Measurements from ENCODE around the gene KLHL2. TPM values are rescaled to one million over a fixed set of nuclear protein-coding genes. Genes with fewer than 3 reads are reported as not detected.

Gene KLHL2
- total and polyA plus RNA-seq, 9 of the 15 experiments (the other 6 are each of a cell fraction or from before 2014, with no cell fraction given), result 2.5 to 11.3 (median 6.1) TPM

DNA sequence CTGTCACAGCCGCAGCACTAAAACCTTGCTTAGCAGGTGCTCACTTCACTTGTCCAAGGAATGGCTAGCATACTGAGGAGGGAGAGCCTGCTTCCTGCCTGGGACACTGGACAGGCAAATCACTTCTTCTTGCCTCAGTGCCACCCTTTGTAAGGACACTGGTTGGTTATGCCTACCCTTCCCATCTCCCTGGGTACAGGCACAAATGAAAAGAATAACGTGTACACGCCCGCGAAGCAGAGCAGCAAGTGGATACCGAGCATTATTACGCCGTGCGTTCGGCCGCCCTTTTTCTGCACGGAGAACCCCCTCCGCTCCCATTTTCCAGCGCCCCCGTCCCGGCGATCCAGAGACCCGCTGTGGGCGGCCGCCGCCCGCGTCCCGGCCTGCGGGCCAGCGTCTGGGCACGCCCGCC, 338 bp upstream of the KLHL2 start (continued):
- TF ChIP-seq, protein P1, sequence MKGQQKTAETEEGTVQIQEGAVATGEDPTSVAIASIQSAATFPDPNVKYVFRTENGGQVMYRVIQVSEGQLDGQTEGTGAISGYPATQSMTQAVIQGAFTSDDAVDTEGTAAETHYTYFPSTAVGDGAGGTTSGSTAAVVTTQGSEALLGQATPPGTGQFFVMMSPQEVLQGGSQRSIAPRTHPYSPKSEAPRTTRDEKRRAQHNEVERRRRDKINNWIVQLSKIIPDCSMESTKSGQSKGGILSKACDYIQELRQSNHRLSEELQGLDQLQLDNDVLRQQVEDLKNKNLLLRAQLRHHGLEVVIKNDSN (CRISPR knock-in tag; IDR thresholded peaks at IDR 0.05), result no peak
- TF ChIP-seq NFRKB (IDR thresholded peaks at IDR 0.05; ENCODE audit: low read depth) (no peak), RAD51 (IDR thresholded peaks at IDR 0.05; ENCODE audit: borderline replicate concordance, low read depth) (no peak), ZNF12 (CRISPR knock-in tag; IDR thresholded peaks at IDR 0.05) (peak; percentile 94), ZNF263 (CRISPR knock-in tag; IDR thresholded peaks at IDR 0.05; ENCODE audit: borderline replicate concordance) (peak; percentile 34; the same call in 1 of the 2 replicates), PHF21A (IDR thresholded peaks at IDR 0.05; ENCODE audit: borderline replicate concordance, low read depth) (no peak), MAZ (CRISPR knock-in tag; conservative IDR thresholded peaks at IDR 0.05 in 1 of 2, IDR thresholded peaks at IDR 0.05 in 1 of 2) (no peak)
- TF ChIP-seq, protein P2, sequence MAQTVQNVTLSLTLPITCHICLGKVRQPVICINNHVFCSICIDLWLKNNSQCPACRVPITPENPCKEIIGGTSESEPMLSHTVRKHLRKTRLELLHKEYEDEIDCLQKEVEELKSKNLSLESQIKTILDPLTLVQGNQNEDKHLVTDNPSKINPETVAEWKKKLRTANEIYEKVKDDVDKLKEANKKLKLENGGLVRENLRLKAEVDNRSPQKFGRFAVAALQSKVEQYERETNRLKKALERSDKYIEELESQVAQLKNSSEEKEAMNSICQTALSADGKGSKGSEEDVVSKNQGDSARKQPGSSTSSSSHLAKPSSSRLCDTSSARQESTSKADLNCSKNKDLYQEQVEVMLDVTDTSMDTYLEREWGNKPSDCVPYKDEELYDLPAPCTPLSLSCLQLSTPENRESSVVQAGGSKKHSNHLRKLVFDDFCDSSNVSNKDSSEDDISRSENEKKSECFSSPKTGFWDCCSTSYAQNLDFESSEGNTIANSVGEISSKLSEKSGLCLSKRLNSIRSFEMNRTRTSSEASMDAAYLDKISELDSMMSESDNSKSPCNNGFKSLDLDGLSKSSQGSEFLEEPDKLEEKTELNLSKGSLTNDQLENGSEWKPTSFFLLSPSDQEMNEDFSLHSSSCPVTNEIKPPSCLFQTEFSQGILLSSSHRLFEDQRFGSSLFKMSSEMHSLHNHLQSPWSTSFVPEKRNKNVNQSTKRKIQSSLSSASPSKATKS (CRISPR knock-in tag; IDR thresholded peaks at IDR 0.05), result no peak
- TF ChIP-seq, protein P3, sequence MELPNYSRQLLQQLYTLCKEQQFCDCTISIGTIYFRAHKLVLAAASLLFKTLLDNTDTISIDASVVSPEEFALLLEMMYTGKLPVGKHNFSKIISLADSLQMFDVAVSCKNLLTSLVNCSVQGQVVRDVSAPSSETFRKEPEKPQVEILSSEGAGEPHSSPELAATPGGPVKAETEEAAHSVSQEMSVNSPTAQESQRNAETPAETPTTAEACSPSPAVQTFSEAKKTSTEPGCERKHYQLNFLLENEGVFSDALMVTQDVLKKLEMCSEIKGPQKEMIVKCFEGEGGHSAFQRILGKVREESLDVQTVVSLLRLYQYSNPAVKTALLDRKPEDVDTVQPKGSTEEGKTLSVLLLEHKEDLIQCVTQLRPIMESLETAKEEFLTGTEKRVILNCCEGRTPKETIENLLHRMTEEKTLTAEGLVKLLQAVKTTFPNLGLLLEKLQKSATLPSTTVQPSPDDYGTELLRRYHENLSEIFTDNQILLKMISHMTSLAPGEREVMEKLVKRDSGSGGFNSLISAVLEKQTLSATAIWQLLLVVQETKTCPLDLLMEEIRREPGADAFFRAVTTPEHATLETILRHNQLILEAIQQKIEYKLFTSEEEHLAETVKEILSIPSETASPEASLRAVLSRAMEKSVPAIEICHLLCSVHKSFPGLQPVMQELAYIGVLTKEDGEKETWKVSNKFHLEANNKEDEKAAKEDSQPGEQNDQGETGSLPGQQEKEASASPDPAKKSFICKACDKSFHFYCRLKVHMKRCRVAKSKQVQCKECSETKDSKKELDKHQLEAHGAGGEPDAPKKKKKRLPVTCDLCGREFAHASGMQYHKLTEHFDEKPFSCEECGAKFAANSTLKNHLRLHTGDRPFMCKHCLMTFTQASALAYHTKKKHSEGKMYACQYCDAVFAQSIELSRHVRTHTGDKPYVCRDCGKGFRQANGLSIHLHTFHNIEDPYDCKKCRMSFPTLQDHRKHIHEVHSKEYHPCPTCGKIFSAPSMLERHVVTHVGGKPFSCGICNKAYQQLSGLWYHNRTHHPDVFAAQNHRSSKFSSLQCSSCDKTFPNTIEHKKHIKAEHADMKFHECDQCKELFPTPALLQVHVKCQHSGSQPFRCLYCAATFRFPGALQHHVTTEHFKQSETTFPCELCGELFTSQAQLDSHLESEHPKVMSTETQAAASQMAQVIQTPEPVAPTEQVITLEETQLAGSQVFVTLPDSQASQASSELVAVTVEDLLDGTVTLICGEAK (IDR thresholded peaks at IDR 0.05), result 0 out of 2 replicates have a peak, but pooled peaks have one; percentile 36
- TF ChIP-seq, protein P3 (CRISPR knock-in tag; IDR thresholded peaks at IDR 0.05), result no peak
- TF ChIP-seq, protein P4, sequence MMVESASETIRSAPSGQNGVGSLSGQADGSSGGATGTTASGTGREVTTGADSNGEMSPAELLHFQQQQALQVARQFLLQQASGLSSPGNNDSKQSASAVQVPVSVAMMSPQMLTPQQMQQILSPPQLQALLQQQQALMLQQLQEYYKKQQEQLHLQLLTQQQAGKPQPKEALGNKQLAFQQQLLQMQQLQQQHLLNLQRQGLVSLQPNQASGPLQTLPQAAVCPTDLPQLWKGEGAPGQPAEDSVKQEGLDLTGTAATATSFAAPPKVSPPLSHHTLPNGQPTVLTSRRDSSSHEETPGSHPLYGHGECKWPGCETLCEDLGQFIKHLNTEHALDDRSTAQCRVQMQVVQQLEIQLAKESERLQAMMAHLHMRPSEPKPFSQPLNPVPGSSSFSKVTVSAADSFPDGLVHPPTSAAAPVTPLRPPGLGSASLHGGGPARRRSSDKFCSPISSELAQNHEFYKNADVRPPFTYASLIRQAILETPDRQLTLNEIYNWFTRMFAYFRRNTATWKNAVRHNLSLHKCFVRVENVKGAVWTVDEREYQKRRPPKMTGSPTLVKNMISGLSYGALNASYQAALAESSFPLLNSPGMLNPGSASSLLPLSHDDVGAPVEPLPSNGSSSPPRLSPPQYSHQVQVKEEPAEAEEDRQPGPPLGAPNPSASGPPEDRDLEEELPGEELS (CRISPR knock-in tag; IDR thresholded peaks at IDR 0.05; ENCODE audit: borderline replicate concordance), result no peak
